K562 (cell line): ENCODE data around the gene MAGI1. TPM values are rescaled to one million over a fixed set of nuclear protein-coding genes. Genes with fewer than 3 reads are reported as not detected.

ENCODE experiments used
- ATAC-seq: fragments of 200-7000 bp; cut with Tn5 transposase; 3 replicates; pipeline ENCODE4 v1.9.1; 2020; ENCODE audit warnings: moderate library complexity
- BruUV-seq: library from RNA; stranded (reverse); fragments of 400-500 nt; replicated peaks from 2 replicates; lab custom pipeline; 2021; lab: Mats Ljungman, UMichigan
- CTCF ChIA-PET: fragments of 300-600 bp; formaldehyde crosslinking; extraction: SDS; loops from one replicate; lab custom pipeline; 2021; ENCODE audit warnings: low intra/inter-chr PET ratio; lab: Yijun Ruan, JAX
- POLR2A ChIA-PET: fragments of 300-600, 350-650 bp; sonication (Branson Sonifier 250); formaldehyde crosslinking; extraction: SDS; loops from one replicate; lab custom pipeline; 2021; ENCODE audit warnings: antibody characterized with exemption, inconsistent platforms; lab: Yijun Ruan, JAX
- DNase-seq, 4 experiments: peaks; one replicate each; pipeline versions ENCODE4 v3.0.0 to v3.0.0-alpha.2; 2011 to 2018; ENCODE audit warnings: low spot score in 3 of 4, mixed read lengths in 3 of 4; ENCODE audit errors: extremely low read depth in 1 of 4
- FAIRE-seq: peaks from 2 replicates; lab custom pipeline; 2011; peaks lifted over from hg19 to GRCh38; lab: Jason Lieb, UNC
- H2AFZ ChIP-seq: 2 replicates; pipeline ENCODE4 v1.6.0; 2011; ENCODE audit warnings: low read depth, low read length, control low read depth, inconsistent platforms
- H3K27ac ChIP-seq: fragments of 200-600 bp; 3 replicates; pipeline ENCODE4 v1.8.0; 2011; ENCODE audit warnings: low read depth, mild to moderate bottlenecking, control low read depth, inconsistent platforms, low read length, moderate library complexity, mixed read lengths; ENCODE audit errors: extremely low read depth
- H3K27me3 ChIP-seq, 2 experiments: fragments of 300-600 bp in 1 of 2; 2 replicates in 1 of 2; 3 replicates in 1 of 2; pipeline versions ENCODE4 v1.6.0 to v1.8.0; 2011; ENCODE audit warnings: inconsistent platforms in 2 of 2, low read length in 2 of 2, mild to moderate bottlenecking in 1 of 2, mixed read lengths in 1 of 2, moderate library complexity in 1 of 2; ENCODE audit not compliant: control insufficient read depth in 2 of 2, insufficient read depth in 2 of 2
- H3K36me3 ChIP-seq: fragments of 300-600 bp; 3 replicates; pipeline ENCODE4 v1.8.0; 2011; ENCODE audit warnings: mild to moderate bottlenecking, low read length, inconsistent platforms; ENCODE audit not compliant: control insufficient read depth, insufficient read depth
- H3K4me1 ChIP-seq, 2 experiments: fragments of 200-600 bp in 1 of 2; replicated peaks in 1 of 2; 2 replicates in 1 of 2; 3 replicates in 1 of 2; pipeline versions ENCODE4 v1.5.1 to v1.8.0; 2011; ENCODE audit warnings: inconsistent platforms in 2 of 2, low read length in 2 of 2, mild to moderate bottlenecking in 1 of 2, mixed read lengths in 1 of 2, moderate library complexity in 1 of 2; ENCODE audit not compliant: control insufficient read depth in 2 of 2, insufficient read depth in 2 of 2
- H3K4me2 ChIP-seq: 2 replicates; pipeline ENCODE4 v1.6.1; 2011; ENCODE audit warnings: low read length, control low read depth, inconsistent platforms, mixed read lengths; ENCODE audit not compliant: insufficient read depth
- H3K4me3 ChIP-seq: fragments of 200-600 bp; sonication (generic), shearing (Covaris generic); 2 replicates; pipeline ENCODE4 v1.5.1; 2016; ENCODE audit warnings: control low read depth, inconsistent platforms
- H3K79me2 ChIP-seq: fragments of 200-600 bp; 3 replicates; pipeline ENCODE4 v1.8.0; 2011; ENCODE audit warnings: low read length, inconsistent platforms; ENCODE audit not compliant: control insufficient read depth, insufficient read depth
- H3K9ac ChIP-seq, 2 experiments: 2 replicates each; pipeline versions ENCODE4 v1.6.0 to v1.6.1; 2011; ENCODE audit warnings: low read depth in 2 of 2, low read length in 2 of 2, control low read depth in 1 of 2, inconsistent platforms in 1 of 2, mild to moderate bottlenecking in 1 of 2, mixed read lengths in 1 of 2; ENCODE audit not compliant: insufficient read depth in 1 of 2
- H3K9me1 ChIP-seq: one replicate; pipeline ENCODE4 v1.6.0; 2011; ENCODE audit warnings: inconsistent platforms, mild to moderate bottlenecking, low read length, moderate library complexity; ENCODE audit not compliant: control insufficient read depth, insufficient read depth
- H3K9me3 ChIP-seq: replicated peaks from 2 replicates; pipeline ENCODE4 v1.5.1; 2011; ENCODE audit warnings: low read depth, low read length, inconsistent platforms; ENCODE audit not compliant: control insufficient read depth, insufficient read depth
- H4K20me1 ChIP-seq: replicated peaks from 2 replicates; pipeline ENCODE4 v1.6.1; 2011; ENCODE audit warnings: low read length, inconsistent platforms, mixed read lengths; ENCODE audit not compliant: control insufficient read depth, insufficient read depth
- ARID2 ChIP-seq: fragments of 450-650 bp; IDR thresholded peaks from 2 replicates; pipeline ENCODE4 v1.6.1; 2017; ENCODE audit warnings: antibody characterized with exemption, mild to moderate bottlenecking
- ELK1 ChIP-seq: sonication (generic); formaldehyde crosslinking; IDR thresholded peaks from 2 replicates; pipeline ENCODE4 v1.8.1; 2022; ENCODE audit warnings: missing genetic modification reagents
- HDGF ChIP-seq: fragments of 450-650 bp; IDR thresholded peaks from 2 replicates; pipeline ENCODE4 v1.6.1; 2016
- MLLT1 ChIP-seq, 2 experiments: fragments of 450-650 bp; IDR thresholded peaks; 2 replicates each; pipeline ENCODE4 v1.6.1; 2016
- ZBTB17 ChIP-seq: fragments of 450-650 bp; formaldehyde crosslinking; IDR thresholded peaks from 2 replicates; pipeline ENCODE4 v1.4.0; 2020; ENCODE audit warnings: mild to moderate bottlenecking
- WGBS: fragments of 100-300 bp; shearing (Covaris generic); methylation state at CpG from one replicate; pipeline ENCODE4 v1.1.6; 2016; ENCODE audit warnings: low coverage, mixed read lengths; ENCODE audit not compliant: insufficient coverage; ENCODE audit errors: missing lambda C conversion rate; 5-methylcytosine and 5-hydroxymethylcytosine counted together
- in situ Hi-C: fragments of 300-500 bp; cut with MboI; formaldehyde crosslinking; loops from 4 replicates; pipeline ENCODE4 v1.15.0; 2018; ENCODE audit warnings: inconsistent platforms, mixed read lengths
- intact Hi-C: fragments of 100-400 bp; cut with micrococcal nuclease; formaldehyde crosslinking; loops from 2 replicates; pipeline ENCODE4 v1.14.2; 2022
- polyA plus RNA-seq, 8 experiments: library from polyadenylated mRNA; depleted of rRNA in 4 of 8; stranded (reverse) in 5 of 8; unstranded in 3 of 8; fragments of >200 nt; fragmentation: Nextera tagmentation in 2 of 8; fragmentation: Illumina TruSeq in 1 of 8; extraction: Ambion mirVana in 2 of 8; extraction: Trizol in 1 of 8; gene quantifications; 2 replicates each; pipeline versions ENCODE4 v1.2.1 to v1.2.3, GENCODE V29; 2011 to 2014; ENCODE audit warnings: inconsistent platforms in 1 of 8, missing spikeins in 1 of 8
- total RNA-seq, 7 experiments: library from RNA; depleted of rRNA in 6 of 7; stranded (reverse); fragments of >200 nt in 6 of 7; fragmentation: Illumina TruSeq in 2 of 7; extraction: Trizol in 2 of 7; gene quantifications; 2 replicates each; pipeline versions ENCODE4 v1.2.1 to v1.2.3, GENCODE V29; 2011 to 2021; ENCODE audit warnings: low replicate concordance in 1 of 7

Gene MAGI1
- total and polyA plus RNA-seq, 9 of the 15 experiments (the other 6 are each of a cell fraction or from before 2014, with no cell fraction given) = 7.8 to 59.4 (median 43.2) TPM

GRCh38 chr3:65532215-65532614 lies 506.5 kb downstream of the MAGI1 start:
- DNase-seq = no peak
- peak overlapping the region; percentile 79 for H2AFZ ChIP-seq
- no peaks in the 10 kb centered on the region for H4K20me1 ChIP-seq
- peaks cover 6% of the 10 kb centered on the region; the same call in 1 of the 3 replicates for H3K36me3 ChIP-seq
- TF ChIP-seq ELK1 (CRISPR knock-in tag) (no peak), ZBTB17 (CRISPR knock-in tag) (peak; percentile 62; the same call in 1 of the 2 replicates), ARID2 (no peak), MLLT1 (IDR thresholded peaks at IDR 0.05) (peak in 1 of 2 experiments; percentile 17; a peak in 1 of 4 replicates), HDGF (no peak)
- CTCF ChIA-PET = no interaction called here
- TSS peak; percentile 38 for BruUV-seq
- ATAC-seq = no peak; the same call in 1 of the 3 replicates
- no peaks in the 10 kb centered on the region for H3K9me1 ChIP-seq
- peak overlapping the region; percentile 26 for H3K4me3 ChIP-seq
- WGBS = 30% methylated on average over 4 of the region's 4 CpGs
- peaks cover 0 to 34% of the 10 kb centered on the region in 2 experiments; a peak in 3 of 5 replicates for H3K4me1 ChIP-seq
- H3K79me2 ChIP-seq = peaks cover 78% of the 10 kb centered on the region
- in situ Hi-C loops (no loop called here), intact Hi-C loops (loop anchor here (2.0 kb wide), 1 partner anchor 31 kb away; no protein-coding TSS in a partner anchor)
- FAIRE-seq = peak; percentile 51
- H3K9ac ChIP-seq = peak overlapping the region in 1 of 2 experiments; percentile 47; a peak in 1 of 4 replicates
- no peaks in the 10 kb centered on the region for H3K27me3 ChIP-seq
- POLR2A ChIA-PET = interaction anchor here (0.6 to 1.4 kb wide), 3 partner anchors 29 to 147 kb away, joined by 3 to 4 read pairs (median 3); no protein-coding TSS in a partner anchor
- peak overlapping the region; percentile 77 for H3K4me2 ChIP-seq
- H3K27ac ChIP-seq = peak overlapping the region; percentile 42; the same call in 1 of the 3 replicates
- no peaks in the 10 kb centered on the region for H3K9me3 ChIP-seq
